Daoy (cell line): ENCODE results near the gene AK1. TPM values are rescaled to one million over a fixed set of nuclear protein-coding genes. Genes with fewer than 3 reads are reported as not detected.

Source experiments
- DNase-seq: peaks from one replicate; pipeline ENCODE4 v3.0.0-alpha.2; 2015; ENCODE audit warnings: low read depth
- total RNA-seq: library from RNA; depleted of rRNA; stranded (reverse); fragments of >200 nt; shearing (Covaris generic); gene quantifications from 2 replicates; pipeline ENCODE4 v1.2.3, GENCODE V29; 2014; rRNA removed

The AK1 gene
- total RNA-seq, 1 experiment from 2014 or later: 37.5 TPM

- DNase-seq: no peak
These were observed 58.9 kb downstream of the AK1 start for GRCh38 chr9:127818574-127818973.

GRCh38 chr9:127817881-127818434 lies 59.5 kb downstream of the AK1 start:
- no peak for DNase-seq

- DNase-seq: no peak
These were observed 60.7 kb downstream of the AK1 start for GRCh38 chr9:127816728-127817127.

Other genes starting within 250 kb of the AK1 start
- gene CFAP157, start 170.7 kb downstream of the AK1 start, total RNA-seq: not detected in 2 replicates
- 17.4 and 31.4 TPM in 2 replicates for gene PTRH1, start 162.0 kb downstream of the AK1 start, total RNA-seq
- 0.06 TPM in 1 of 2 replicates, not detected in the other for gene TTC16, start 161.6 kb downstream of the AK1 start, total RNA-seq
- gene TOR2A, start 142.4 kb downstream of the AK1 start, total RNA-seq: 5.3 and 18.9 TPM in 2 replicates
- not detected in 2 replicates for gene SH2D3C, start 99.0 kb downstream of the AK1 start, total RNA-seq
- gene CDK9, start 91.6 kb downstream of the AK1 start, total RNA-seq: 47.7 and 56.1 TPM in 2 replicates
- gene FPGS, start 74.8 kb downstream of the AK1 start, total RNA-seq: 117 and 120 TPM in 2 replicates
- 2.6 and 4.1 TPM in 2 replicates for gene ENG, start 23.0 kb downstream of the AK1 start, total RNA-seq
- gene ST6GALNAC6, start 21.9 kb upstream of the AK1 start, total RNA-seq: 11.3 and 12.7 TPM in 2 replicates
- 29.1 and 78.4 TPM in 2 replicates for gene ST6GALNAC4, start 39.4 kb upstream of the AK1 start, total RNA-seq
- 0.18 and 0.51 TPM in 2 replicates for gene PIP5KL1, start 53.1 kb upstream of the AK1 start, total RNA-seq
- 51.9 and 56.2 TPM in 2 replicates for gene DPM2, start 60.2 kb upstream of the AK1 start, total RNA-seq
- 2.9 and 6.3 TPM in 2 replicates for gene EEIG1, start 103.3 kb upstream of the AK1 start, total RNA-seq
- 19.4 and 25.5 TPM in 2 replicates for gene NAIF1, start 189.6 kb upstream of the AK1 start, total RNA-seq
- 23.5 and 30.5 TPM in 2 replicates for gene SLC25A25, start 190.6 kb upstream of the AK1 start, total RNA-seq